Measurements from ENCODE around the gene IFI16. TPM values are rescaled to one million over a fixed set of nuclear protein-coding genes. Genes with fewer than 3 reads are reported as not detected.

Gene IFI16
- total RNA-seq, 1 donor from 2014 or later: 21.9 TPM

DNA sequence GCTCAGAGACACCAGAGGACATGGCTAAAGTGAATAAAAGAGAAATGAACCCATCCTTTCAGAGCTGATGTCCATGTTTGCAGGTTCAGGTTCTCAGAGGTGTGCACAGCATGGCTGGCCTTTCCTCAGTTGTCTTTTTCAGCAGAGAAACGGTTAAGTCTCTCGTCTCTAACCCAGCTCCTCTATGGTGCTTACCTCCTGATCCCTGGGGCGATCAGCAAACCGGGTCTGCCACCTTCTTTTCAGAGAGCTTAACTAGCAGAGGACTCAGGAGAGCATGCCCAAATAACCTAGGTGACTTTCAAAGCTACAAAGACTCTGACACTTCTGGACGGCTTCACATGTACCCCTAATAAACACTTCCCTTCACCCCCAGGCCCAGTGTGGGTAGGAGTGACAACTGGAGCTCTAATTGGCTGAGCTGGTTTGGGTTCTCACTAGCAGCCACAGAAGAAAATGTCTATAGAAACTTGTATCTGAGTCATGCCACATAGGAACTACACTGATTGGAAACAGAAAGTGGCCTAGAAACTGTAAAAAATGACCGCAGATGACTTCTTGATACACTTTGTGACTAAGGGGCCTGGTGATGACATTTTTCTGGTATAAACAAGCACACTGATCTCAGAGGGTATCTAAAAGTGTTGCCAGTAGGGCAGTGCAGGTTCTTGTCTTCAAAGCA, 66.9 kb downstream of the IFI16 start, which contains the start of gene AIM2:
TSS of gene AIM2 (minus strand) at position 329 of the 682 bp plus-strand sequence. CDS start 3,267 bp downstream, outside the sequence.
- no peak for DNase-seq

DNA sequence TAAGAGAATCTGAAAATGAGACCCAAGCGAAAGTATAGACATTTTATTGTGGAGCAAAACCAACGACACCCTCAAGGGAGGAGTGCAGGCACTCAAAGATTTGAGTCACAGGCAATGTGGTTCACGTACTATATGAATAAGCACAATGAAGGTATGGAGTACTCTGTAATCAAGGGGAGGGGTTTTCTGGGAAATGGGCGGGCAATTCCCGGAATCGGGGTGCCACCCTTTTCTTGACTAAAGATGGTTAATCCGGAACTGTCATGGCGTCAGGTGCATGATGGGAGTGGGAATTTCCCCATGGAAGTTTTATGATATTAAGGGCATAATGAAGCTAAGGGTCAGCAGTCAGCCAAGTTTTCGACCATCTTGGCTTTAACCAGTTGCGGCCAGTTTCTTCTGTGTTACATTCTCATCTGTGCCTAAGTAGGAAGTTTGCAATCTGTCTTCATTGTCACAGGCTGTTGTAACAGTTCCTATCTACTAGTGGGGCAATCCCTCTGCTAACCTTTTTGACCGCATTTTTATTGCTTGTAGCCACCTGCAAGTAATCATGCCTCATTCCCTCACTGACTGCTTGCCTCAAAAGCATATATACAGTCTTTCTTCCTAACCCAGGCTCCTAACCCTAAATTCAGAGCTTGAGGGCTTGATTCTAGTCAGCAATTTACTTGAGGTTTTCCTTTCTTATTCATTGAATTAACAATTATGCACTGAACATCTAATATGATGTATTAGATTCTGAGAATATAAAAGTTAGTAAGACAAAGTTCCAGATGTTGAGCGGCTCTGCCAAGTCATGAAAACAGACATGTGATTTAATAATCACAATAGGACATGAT, 67.6 kb downstream of the IFI16 start:
- H3K4me3 ChIP-seq: no peak overlapping the region
- intact Hi-C loops (cut with micrococcal nuclease): no loop called here
- H3K36me3 ChIP-seq: no peaks in the 10 kb centered on the region
- no peaks in the 10 kb centered on the region for H3K4me1 ChIP-seq
- TF ChIP-seq, protein P1, sequence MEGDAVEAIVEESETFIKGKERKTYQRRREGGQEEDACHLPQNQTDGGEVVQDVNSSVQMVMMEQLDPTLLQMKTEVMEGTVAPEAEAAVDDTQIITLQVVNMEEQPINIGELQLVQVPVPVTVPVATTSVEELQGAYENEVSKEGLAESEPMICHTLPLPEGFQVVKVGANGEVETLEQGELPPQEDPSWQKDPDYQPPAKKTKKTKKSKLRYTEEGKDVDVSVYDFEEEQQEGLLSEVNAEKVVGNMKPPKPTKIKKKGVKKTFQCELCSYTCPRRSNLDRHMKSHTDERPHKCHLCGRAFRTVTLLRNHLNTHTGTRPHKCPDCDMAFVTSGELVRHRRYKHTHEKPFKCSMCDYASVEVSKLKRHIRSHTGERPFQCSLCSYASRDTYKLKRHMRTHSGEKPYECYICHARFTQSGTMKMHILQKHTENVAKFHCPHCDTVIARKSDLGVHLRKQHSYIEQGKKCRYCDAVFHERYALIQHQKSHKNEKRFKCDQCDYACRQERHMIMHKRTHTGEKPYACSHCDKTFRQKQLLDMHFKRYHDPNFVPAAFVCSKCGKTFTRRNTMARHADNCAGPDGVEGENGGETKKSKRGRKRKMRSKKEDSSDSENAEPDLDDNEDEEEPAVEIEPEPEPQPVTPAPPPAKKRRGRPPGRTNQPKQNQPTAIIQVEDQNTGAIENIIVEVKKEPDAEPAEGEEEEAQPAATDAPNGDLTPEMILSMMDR (IDR thresholded peaks at IDR 0.05; ENCODE audit: borderline replicate concordance): no peak
- H3K27ac ChIP-seq (replicated peaks): no peak overlapping the region
- H3K9me3 ChIP-seq (replicated peaks): no peaks in the 10 kb centered on the region
- no peaks in the 10 kb centered on the region for H3K27me3 ChIP-seq (ENCODE audit: low read depth)
- no peak for DNase-seq

More for the DNA sequence above, 66.9 kb downstream of the IFI16 start, which contains the start of gene AIM2:
- no peaks in the 10 kb centered on the region for H3K4me1 ChIP-seq
- TF ChIP-seq, protein P1 (IDR thresholded peaks at IDR 0.05; ENCODE audit: borderline replicate concordance): no peak
- no peaks in the 10 kb centered on the region for H3K27me3 ChIP-seq (ENCODE audit: low read depth)
- intact Hi-C loops (cut with micrococcal nuclease): no loop called here
- no peak within 1 kb of the TSS for H3K27ac ChIP-seq (replicated peaks)
- no peaks in the 10 kb centered on the region for H3K36me3 ChIP-seq
- H3K9me3 ChIP-seq (replicated peaks): no peaks in the 10 kb centered on the region
- no peak within 1 kb of the TSS for H3K4me3 ChIP-seq

DNA sequence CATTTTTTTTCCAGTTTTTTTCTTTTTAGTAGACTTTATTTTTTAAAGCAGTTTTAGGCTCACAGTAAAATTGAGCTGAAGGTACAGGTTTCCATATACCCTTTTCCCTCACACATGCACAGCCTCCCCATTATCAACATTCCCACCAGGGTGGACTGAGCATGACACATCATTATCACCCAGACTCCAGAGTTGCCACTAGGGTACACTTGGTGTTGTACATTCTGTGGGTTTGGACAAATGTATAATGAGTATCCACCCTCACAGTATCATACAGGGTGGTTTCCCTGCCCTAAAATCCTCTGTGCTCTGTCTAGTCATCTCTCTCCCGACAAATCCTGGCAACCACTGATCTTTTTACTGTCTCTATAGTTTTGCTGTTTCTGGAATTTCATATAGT, 69.8 kb downstream of the IFI16 start:
- H3K4me3 ChIP-seq: no peak overlapping the region
- intact Hi-C loops (cut with micrococcal nuclease): no loop called here
- TF ChIP-seq, protein P1 (IDR thresholded peaks at IDR 0.05; ENCODE audit: borderline replicate concordance): no peak
- no peak overlapping the region for H3K27ac ChIP-seq (replicated peaks)
- H3K9me3 ChIP-seq (replicated peaks): no peaks in the 10 kb centered on the region
- H3K4me1 ChIP-seq: no peaks in the 10 kb centered on the region
- H3K27me3 ChIP-seq (ENCODE audit: low read depth): no peaks in the 10 kb centered on the region
- no peaks in the 10 kb centered on the region for H3K36me3 ChIP-seq
- no peak for DNase-seq

DNA sequence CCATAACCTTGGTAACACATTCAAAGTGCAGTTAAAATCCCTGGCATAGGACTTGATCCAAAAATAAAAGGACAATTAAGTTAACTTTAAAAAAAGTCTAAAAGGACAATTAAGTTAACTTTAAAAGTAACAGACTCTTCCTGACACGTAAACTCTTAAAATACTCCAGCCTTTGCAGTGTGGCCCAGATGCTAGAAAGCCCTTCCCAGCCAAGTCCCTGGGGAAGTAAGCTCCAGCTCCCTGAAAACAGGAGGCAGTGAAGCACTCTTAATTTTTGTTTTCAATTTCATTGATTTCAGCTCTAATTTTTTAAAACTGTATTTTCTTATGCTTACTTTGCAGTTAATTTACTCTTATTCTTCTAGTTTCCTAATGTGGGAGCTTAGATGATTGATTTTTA, 71.9 kb downstream of the IFI16 start:
- no peaks in the 10 kb centered on the region for H3K36me3 ChIP-seq
- no peaks in the 10 kb centered on the region for H3K4me1 ChIP-seq
- no peak overlapping the region for H3K27ac ChIP-seq (replicated peaks)
- TF ChIP-seq, protein P1 (IDR thresholded peaks at IDR 0.05; ENCODE audit: borderline replicate concordance): no peak
- intact Hi-C loops (cut with micrococcal nuclease): no loop called here
- no peak overlapping the region for H3K4me3 ChIP-seq
- no peaks in the 10 kb centered on the region for H3K9me3 ChIP-seq (replicated peaks)
- DNase-seq: no peak
- no peaks in the 10 kb centered on the region for H3K27me3 ChIP-seq (ENCODE audit: low read depth)

DNA sequence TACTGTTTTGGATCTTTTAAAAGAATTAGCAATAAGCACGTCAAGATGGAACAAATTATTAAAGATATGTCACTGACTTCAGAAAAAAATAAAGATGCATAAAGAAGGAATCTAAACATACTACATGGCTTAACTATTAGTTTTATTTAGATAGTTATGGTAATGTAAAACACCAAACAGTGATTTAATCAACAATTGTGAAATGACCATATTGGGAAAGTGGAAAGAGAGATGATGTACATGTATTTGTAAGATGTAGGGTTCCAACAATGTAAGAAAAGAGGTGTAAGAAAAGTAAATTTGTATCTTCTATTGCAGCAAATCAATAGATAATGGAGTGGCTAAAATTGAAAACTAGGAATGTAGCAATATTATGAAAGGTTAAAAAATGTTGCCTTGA, 73.3 kb downstream of the IFI16 start:
- DNase-seq: no peak
- no peaks in the 10 kb centered on the region for H3K36me3 ChIP-seq
- no peaks in the 10 kb centered on the region for H3K4me1 ChIP-seq
- TF ChIP-seq, protein P1 (IDR thresholded peaks at IDR 0.05; ENCODE audit: borderline replicate concordance): no peak
- H3K27me3 ChIP-seq (ENCODE audit: low read depth): no peaks in the 10 kb centered on the region
- H3K27ac ChIP-seq (replicated peaks): no peak overlapping the region
- H3K9me3 ChIP-seq (replicated peaks): no peaks in the 10 kb centered on the region
- intact Hi-C loops (cut with micrococcal nuclease): no loop called here
- no peak overlapping the region for H3K4me3 ChIP-seq
